DMS79 (cell line): ENCODE measurements around the gene PRODH.
"Not testable (repeated sequence)": the region's sequence is repeated elsewhere in the genome, so short reads cannot be mapped to it uniquely, and the experiment has no call there.

ENCODE experiments used
- DNase-seq: peaks from one replicate; lab custom pipeline; 2025; lab: John Stamatoyannopoulos, UW

PRODH gene

GRCh38 chr22:18905540-18906409 lies 30.3 kb downstream of the PRODH start, which contains the start of gene DGCR6:
DGCR6 (plus strand) TSS chr22:18906320; CDS start chr22:18906375, 55 bp downstream.
- no peak for DNase-seq

DNA sequence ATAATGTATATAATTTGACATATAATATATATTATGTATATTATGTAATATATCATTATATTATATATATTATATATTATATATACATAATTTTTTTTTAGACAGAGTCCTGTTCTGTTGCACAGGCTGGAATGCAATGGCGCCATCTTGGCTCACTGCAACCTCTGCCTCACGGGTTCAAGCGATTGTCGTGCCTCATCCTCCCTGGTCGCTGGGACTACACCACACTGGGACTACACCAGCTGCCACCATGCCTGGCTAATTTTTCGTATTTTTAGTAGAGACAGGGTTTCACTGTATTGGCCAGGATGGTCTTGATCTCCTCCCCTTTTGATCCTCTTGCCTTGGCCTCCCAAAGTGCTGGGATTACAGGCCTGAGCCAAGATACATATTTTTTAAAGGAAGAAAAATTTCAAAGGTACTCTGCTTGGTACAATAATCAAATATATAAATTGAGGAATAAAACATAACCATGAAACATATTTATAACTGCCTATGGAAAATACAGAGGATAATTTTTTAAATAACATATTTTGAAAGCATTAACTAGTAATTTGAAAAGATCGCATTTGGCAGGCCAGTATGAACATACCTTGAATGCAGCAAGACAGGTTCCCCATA lies 39.9 kb downstream of the PRODH start:
- not testable (repeated sequence) for DNase-seq

GRCh38 chr22:18893775-18894174 lies 42.3 kb downstream of the PRODH start:
- not testable (repeated sequence) for DNase-seq

DNA sequence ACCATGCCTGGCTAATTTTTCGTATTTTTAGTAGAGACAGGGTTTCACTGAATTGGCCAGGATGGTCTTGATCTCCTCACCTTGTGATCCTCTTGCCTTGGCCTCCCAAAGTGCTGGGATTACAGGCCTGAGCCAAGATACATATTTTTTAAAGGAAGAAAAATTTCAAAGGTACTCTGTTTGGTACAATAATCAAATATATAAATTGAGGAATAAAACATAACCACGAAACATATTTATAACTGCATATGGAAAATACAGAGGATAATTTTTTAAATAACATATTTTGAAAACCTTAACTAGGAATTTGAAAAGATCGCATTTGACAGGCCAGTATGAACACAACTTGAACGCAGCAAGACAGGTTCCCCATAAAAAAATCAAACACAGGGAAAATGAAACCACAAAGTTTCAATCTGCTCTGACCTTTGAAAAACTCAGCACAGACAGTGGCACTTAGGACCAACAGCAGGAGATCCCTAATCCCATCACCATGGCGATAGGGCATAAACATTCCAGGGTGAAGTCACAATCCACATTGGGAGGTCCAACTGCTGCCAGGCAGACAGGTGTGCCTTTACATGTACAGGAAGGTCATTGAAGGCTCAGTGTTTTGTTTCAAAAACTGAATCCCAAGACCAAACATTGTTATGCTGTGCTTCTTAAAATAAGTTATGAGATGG lies 45.4 kb downstream of the PRODH start:
- DNase-seq, result not testable (repeated sequence)

GRCh38 chr22:18888115-18888514 lies 48.0 kb downstream of the PRODH start:
- DNase-seq, result no peak

- not testable (repeated sequence) for DNase-seq
These were observed 51.6 kb downstream of the PRODH start for GRCh38 chr22:18884465-18884864.

GRCh38 chr22:18881260-18881659 lies 54.8 kb downstream of the PRODH start:
- not testable (repeated sequence) for DNase-seq
